Astrocyte (in vitro differentiated cells and primary cell): ENCODE results near the gene SMIM45.

Source experiments
- CTCF ChIP-seq: IDR thresholded peaks from 2 replicates; pipeline ENCODE4 v1.5.1; 2011; ENCODE audit warnings: low read depth, mild to moderate bottlenecking, inconsistent platforms, low read length, moderate library complexity; ENCODE audit not compliant: insufficient read depth
- EZH2 ChIP-seq: IDR thresholded peaks from 2 replicates; pipeline ENCODE4 v1.6.1; 2012; ENCODE audit warnings: mild to moderate bottlenecking, low read length, inconsistent platforms; ENCODE audit not compliant: insufficient read depth

GRCh38 chr22:41925783-41926460 is 26.0 kb upstream of the SMIM45 start:
- no peak for TF ChIP-seq CTCF
- TF ChIP-seq EZH2: peak; percentile 76
